ENCODE measurements around the gene RNF20. TPM values are rescaled to one million over a fixed set of nuclear protein-coding genes. Genes with fewer than 3 reads are reported as not detected.

RNF20 gene
- total and polyA plus RNA-seq, 2 donors = 16.9 to 21.2 TPM

DNA sequence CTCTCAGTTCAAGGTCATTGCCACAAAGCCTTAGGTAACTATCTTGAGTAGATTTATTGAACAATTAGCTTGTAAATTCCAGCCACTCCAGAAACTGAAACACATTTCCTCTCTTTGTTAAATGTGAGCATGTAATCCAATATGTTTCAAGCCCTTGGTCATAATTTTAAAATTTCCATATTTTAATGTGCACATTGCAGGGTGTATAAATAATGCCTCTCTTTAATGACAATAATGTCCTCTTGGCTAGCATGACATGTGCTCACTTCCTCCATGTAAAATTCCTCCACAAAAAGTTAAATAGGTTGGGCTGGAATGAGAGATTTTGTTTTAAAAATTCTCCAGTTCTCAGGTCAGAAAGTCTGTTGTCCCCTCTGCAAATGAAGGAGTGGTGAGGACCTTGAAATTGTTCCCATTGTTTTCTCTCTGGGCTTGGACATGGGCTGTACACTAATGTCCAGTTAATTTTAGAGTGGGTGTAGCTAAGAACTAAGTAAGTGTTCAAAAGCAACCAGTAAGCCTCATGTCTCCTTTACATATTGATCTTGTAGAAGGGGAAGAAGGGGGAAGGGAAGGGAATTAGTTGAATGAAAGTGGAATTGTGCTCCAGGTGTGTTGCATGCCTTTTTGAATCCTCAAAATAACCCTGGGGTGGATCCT lies 58.3 kb downstream of the RNF20 start:
- H3K9me3 ChIP-seq (ENCODE audit: control insufficient read depth in 2 of 2, insufficient read depth in 1 of 2, low read length in 1 of 2) = no peaks in the 10 kb centered on the region
- no peak for DNase-seq (ENCODE audit: low read depth in 6 of 9, low spot score in 9 of 9)
- no peaks in the 10 kb centered on the region for H3K36me3 ChIP-seq (ENCODE audit: control insufficient read depth in 2 of 2, insufficient read depth in 2 of 2, low read length in 1 of 2)
- no peak overlapping the region for H3K27ac ChIP-seq (ENCODE audit: low read depth in 1 of 2, low read length in 1 of 2)
- H3K4me1 ChIP-seq (ENCODE audit: control insufficient read depth in 2 of 2, insufficient read depth in 2 of 2, low read length in 2 of 2) = no peaks in the 10 kb centered on the region
- no peaks in the 10 kb centered on the region for H3K27me3 ChIP-seq (ENCODE audit: control insufficient read depth in 2 of 2, insufficient read depth in 1 of 2, low read length in 1 of 2)
- no peak overlapping the region for H3K4me3 ChIP-seq (ENCODE audit: low read length in 2 of 2)

DNA sequence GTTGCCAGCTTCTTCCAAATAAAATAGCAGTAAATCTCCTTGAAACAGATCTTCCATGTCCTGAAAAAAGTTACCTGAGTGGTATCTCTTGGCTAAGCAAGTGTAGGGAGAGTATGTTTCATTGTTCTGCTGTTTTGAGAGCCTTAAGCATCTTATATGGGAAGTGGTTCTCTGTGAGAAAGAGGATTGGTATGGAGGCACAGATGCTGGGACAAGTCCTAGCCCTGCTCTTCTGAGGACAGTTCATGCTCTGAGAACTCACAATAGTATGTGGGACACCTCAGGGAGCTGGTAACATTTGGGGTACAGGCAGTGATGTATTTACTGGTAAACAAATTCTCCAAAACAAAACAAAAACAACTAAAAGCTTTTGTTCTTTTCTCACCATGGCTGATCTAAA lies 59.1 kb downstream of the RNF20 start:
- no peak for DNase-seq (ENCODE audit: low read depth in 6 of 9, low spot score in 9 of 9)
- H3K4me1 ChIP-seq (ENCODE audit: control insufficient read depth in 2 of 2, insufficient read depth in 2 of 2, low read length in 2 of 2) = no peaks in the 10 kb centered on the region
- no peaks in the 10 kb centered on the region for H3K36me3 ChIP-seq (ENCODE audit: control insufficient read depth in 2 of 2, insufficient read depth in 2 of 2, low read length in 1 of 2)
- H3K27me3 ChIP-seq (ENCODE audit: control insufficient read depth in 2 of 2, insufficient read depth in 1 of 2, low read length in 1 of 2) = no peaks in the 10 kb centered on the region
- H3K9me3 ChIP-seq (ENCODE audit: control insufficient read depth in 2 of 2, insufficient read depth in 1 of 2, low read length in 1 of 2) = no peaks in the 10 kb centered on the region
- H3K4me3 ChIP-seq (ENCODE audit: low read length in 2 of 2) = no peak overlapping the region
- H3K27ac ChIP-seq (ENCODE audit: low read depth in 1 of 2, low read length in 1 of 2) = no peak overlapping the region

DNA sequence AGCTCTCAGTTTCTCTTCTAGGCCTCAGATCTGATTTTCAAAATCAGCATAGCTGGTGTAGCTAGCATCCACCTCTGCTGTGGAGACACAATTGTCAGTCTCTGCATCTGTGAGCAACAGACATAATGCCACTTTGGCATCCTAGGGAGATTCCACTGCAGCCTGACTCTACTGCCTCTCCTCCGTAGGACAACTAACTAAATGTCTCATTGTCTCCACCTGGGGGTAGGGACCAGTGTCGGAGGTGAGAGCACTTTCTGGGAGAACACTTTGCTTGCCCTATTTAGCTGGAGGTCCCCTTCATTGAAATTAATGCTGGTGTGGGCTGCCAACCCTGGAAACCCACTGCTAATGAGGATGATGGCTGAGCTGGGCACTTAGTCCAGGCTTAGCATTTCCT lies 59.7 kb downstream of the RNF20 start:
- H3K27ac ChIP-seq (ENCODE audit: low read depth in 1 of 2, low read length in 1 of 2) = no peak overlapping the region
- H3K9me3 ChIP-seq (ENCODE audit: control insufficient read depth in 2 of 2, insufficient read depth in 1 of 2, low read length in 1 of 2) = no peaks in the 10 kb centered on the region
- no peaks in the 10 kb centered on the region for H3K4me1 ChIP-seq (ENCODE audit: control insufficient read depth in 2 of 2, insufficient read depth in 2 of 2, low read length in 2 of 2)
- H3K27me3 ChIP-seq (ENCODE audit: control insufficient read depth in 2 of 2, insufficient read depth in 1 of 2, low read length in 1 of 2) = no peaks in the 10 kb centered on the region
- no peaks in the 10 kb centered on the region for H3K36me3 ChIP-seq (ENCODE audit: control insufficient read depth in 2 of 2, insufficient read depth in 2 of 2, low read length in 1 of 2)
- H3K4me3 ChIP-seq (ENCODE audit: low read length in 2 of 2) = no peak overlapping the region
- DNase-seq (ENCODE audit: low read depth in 6 of 9, low spot score in 9 of 9) = no peak
- 92% methylated on average over 2 of the region's 2 CpGs for WGBS

DNA sequence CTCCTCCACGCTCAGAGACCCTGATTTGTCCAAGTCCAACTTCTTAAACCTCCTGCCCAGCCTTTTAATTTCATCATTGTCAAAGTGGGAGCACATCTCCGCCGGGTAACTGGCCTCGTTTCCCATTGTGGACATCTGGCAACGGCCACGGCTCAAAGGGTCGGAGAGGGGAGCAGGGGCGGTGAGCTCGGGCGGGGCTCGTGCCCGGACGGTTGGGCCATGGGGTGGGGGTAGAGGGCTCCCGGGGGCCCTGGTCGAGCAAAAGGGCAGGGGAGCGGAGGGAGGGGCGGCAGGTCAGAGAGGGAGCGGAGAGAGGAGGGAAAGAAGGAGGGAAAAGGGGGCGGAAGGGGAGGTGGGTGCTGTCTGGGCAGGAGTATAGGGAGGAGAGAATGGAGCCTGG lies 61.1 kb downstream of the RNF20 start, which contains the start of gene PPP3R2:
Gene PPP3R2, minus strand, starts transcription at position 174 of the 400 bp plus-strand sequence. Its CDS starts 48 bp downstream, at position 126.
- Histone ChIP-seq H3K4me3 (ENCODE audit: low read length in 2 of 2) (no peak within 1 kb of the TSS), H3K36me3 (ENCODE audit: control insufficient read depth in 2 of 2, insufficient read depth in 2 of 2, low read length in 1 of 2) (no peaks in the 10 kb centered on the region), H3K9me3 (ENCODE audit: control insufficient read depth in 2 of 2, insufficient read depth in 1 of 2, low read length in 1 of 2) (no peaks in the 10 kb centered on the region), H3K27ac (ENCODE audit: low read depth in 1 of 2, low read length in 1 of 2) (no peak within 1 kb of the TSS), H3K4me1 (ENCODE audit: control insufficient read depth in 2 of 2, insufficient read depth in 2 of 2, low read length in 2 of 2) (no peaks in the 10 kb centered on the region), H3K27me3 (ENCODE audit: control insufficient read depth in 2 of 2, insufficient read depth in 1 of 2, low read length in 1 of 2) (no peaks in the 10 kb centered on the region)
- DNase-seq (ENCODE audit: low read depth in 6 of 9, low spot score in 9 of 9) = no peak
- WGBS = 96% methylated on average over 19 of the region's 19 CpGs

DNA sequence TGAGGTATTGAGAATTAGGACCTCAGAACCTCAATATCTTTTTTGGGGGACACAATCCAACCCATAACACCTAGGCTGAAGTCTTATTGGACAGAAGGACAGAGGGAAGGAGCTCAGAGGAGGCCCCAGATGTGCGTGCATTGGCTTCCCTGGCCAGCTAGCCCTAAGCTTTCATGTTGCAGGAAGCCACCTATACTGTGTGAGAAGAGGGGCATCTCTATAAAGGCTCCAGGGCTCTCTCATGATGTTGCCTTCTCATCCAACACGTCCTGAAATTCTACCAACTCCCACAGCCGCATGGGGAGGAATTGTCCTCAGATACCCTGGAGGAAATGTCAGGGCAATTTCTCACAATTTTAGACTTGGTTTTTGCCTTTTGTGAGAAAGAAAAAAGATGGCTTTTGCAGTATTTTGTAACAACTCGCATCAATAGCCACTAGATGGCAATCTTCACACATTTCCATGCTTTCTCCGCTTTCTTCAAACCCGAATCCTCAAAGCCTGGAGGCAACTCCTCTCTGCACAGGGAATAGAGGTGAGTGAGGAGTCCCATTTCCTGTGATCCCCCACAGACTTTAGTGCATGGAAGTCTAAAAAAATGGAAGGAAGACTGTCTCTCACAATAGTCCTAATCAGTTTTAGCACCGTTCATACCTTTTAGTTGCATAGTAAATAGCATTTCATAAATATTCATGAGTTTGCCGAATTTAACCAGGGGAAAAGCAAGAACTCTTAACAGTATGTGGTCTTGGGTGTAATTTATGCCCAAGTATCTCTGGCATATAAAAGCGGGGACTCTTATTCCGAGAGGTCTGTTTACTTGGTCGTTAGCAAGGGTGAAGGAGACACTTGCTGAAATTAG lies 68.5 kb downstream of the RNF20 start:
- 36% methylated on average over 11 of the region's 11 CpGs for WGBS
- Histone ChIP-seq H3K27ac (ENCODE audit: low read depth in 1 of 2, low read length in 1 of 2) (no peak overlapping the region), H3K4me3 (ENCODE audit: low read length in 2 of 2) (no peak overlapping the region), H3K4me1 (ENCODE audit: control insufficient read depth in 2 of 2, insufficient read depth in 2 of 2, low read length in 2 of 2) (no peaks in the 10 kb centered on the region), H3K27me3 (ENCODE audit: control insufficient read depth in 2 of 2, insufficient read depth in 1 of 2, low read length in 1 of 2) (no peaks in the 10 kb centered on the region), H3K9me3 (ENCODE audit: control insufficient read depth in 2 of 2, insufficient read depth in 1 of 2, low read length in 1 of 2) (no peaks in the 10 kb centered on the region), H3K36me3 (ENCODE audit: control insufficient read depth in 2 of 2, insufficient read depth in 2 of 2, low read length in 1 of 2) (no peaks in the 10 kb centered on the region)
- DNase-seq (ENCODE audit: low read depth in 6 of 9, low spot score in 9 of 9) = peak in 6 of 9 donors; percentile 2 to 41 (median 8)

DNA sequence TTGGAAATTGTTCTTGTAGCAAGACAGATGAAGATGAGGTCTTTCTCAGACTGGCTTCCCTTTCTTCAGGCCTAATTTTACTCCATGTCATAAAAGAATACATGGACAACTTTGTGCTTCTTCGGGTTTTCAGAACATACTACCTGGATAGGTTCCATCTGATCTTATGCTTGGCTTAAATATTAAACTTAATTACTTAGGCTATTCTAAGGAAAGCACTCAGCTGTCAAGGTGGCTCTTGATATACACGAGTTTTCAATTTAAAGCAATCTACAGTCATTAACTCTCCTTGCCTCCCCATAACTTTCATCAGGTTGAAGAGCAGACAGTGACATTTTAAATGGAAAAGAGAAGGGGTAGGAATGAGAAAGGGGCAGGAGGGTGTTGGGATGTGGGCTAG lies 70.6 kb downstream of the RNF20 start:
- Histone ChIP-seq H3K36me3 (ENCODE audit: control insufficient read depth in 2 of 2, insufficient read depth in 2 of 2, low read length in 1 of 2) (no peaks in the 10 kb centered on the region), H3K4me3 (ENCODE audit: low read length in 2 of 2) (no peak overlapping the region), H3K27me3 (ENCODE audit: control insufficient read depth in 2 of 2, insufficient read depth in 1 of 2, low read length in 1 of 2) (no peaks in the 10 kb centered on the region), H3K27ac (ENCODE audit: low read depth in 1 of 2, low read length in 1 of 2) (no peak overlapping the region), H3K4me1 (ENCODE audit: control insufficient read depth in 2 of 2, insufficient read depth in 2 of 2, low read length in 2 of 2) (no peaks in the 10 kb centered on the region), H3K9me3 (ENCODE audit: control insufficient read depth in 2 of 2, insufficient read depth in 1 of 2, low read length in 1 of 2) (no peaks in the 10 kb centered on the region)
- 88% methylated on average over 2 of the region's 2 CpGs for WGBS
- DNase-seq (ENCODE audit: low read depth in 6 of 9, low spot score in 9 of 9) = no peak

DNA sequence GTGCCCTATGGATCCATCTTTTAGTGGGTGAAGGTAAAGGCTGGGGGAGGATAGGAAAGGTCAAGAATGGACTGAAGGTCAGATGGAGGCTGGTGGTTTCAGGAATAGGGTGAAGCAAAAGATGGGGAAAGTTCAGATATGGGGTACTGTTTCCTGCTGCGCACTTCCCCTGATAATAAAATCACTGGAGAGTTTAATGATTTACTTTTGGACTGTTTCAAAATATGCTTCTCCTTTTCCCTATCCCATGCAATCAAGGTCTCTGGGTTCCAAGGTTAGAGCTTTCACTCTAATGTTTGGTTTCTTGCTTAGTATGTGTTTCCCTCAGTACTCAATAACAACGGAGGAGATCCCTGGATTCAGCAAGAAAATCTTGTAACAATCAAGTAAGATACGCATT lies 71.9 kb downstream of the RNF20 start:
- WGBS = 93% methylated on average over 3 of the region's 3 CpGs
- DNase-seq (ENCODE audit: low read depth in 6 of 9, low spot score in 9 of 9) = no peak
- no peaks in the 10 kb centered on the region for H3K4me1 ChIP-seq (ENCODE audit: control insufficient read depth in 2 of 2, insufficient read depth in 2 of 2, low read length in 2 of 2)

More for the DNA sequence above, 71.9 kb downstream of the RNF20 start:
- Histone ChIP-seq H3K4me3 (ENCODE audit: low read length in 2 of 2) (no peak overlapping the region), H3K27me3 (ENCODE audit: control insufficient read depth in 2 of 2, insufficient read depth in 1 of 2, low read length in 1 of 2) (no peaks in the 10 kb centered on the region), H3K27ac (ENCODE audit: low read depth in 1 of 2, low read length in 1 of 2) (no peak overlapping the region), H3K36me3 (ENCODE audit: control insufficient read depth in 2 of 2, insufficient read depth in 2 of 2, low read length in 1 of 2) (no peaks in the 10 kb centered on the region), H3K9me3 (ENCODE audit: control insufficient read depth in 2 of 2, insufficient read depth in 1 of 2, low read length in 1 of 2) (no peaks in the 10 kb centered on the region)

Other genes with a start within 250 kb of the RNF20 start
- gene BAAT, start 148.8 kb upstream of the RNF20 start, total RNA-seq = 0.09 TPM
- gene BAAT, start 148.8 kb upstream of the RNF20 start, polyA plus RNA-seq = 0.11 TPM
- 15.7 TPM for gene MRPL50, start 135.2 kb upstream of the RNF20 start, total RNA-seq
- 13.5 TPM for gene MRPL50, start 135.2 kb upstream of the RNF20 start, polyA plus RNA-seq
- 16.2 TPM for gene ZNF189, start 135.0 kb upstream of the RNF20 start, total RNA-seq
- gene ZNF189, start 135.0 kb upstream of the RNF20 start, polyA plus RNA-seq = 13.6 TPM
- 1.7 TPM for gene ALDOB, start 98.1 kb upstream of the RNF20 start, total RNA-seq
- 9.1 TPM for gene ALDOB, start 98.1 kb upstream of the RNF20 start, polyA plus RNA-seq
- gene PPP3R2, start 61.1 kb downstream of the RNF20 start, total RNA-seq = not detected
- 0.02 TPM for gene PPP3R2, start 61.1 kb downstream of the RNF20 start, polyA plus RNA-seq
- gene GRIN3A, start 204.8 kb downstream of the RNF20 start, total RNA-seq = 0.14 TPM
- 0.09 TPM for gene GRIN3A, start 204.8 kb downstream of the RNF20 start, polyA plus RNA-seq

Data from thymus (tissue), 11 donors.